Body of pancreas (tissue), 4 donors: ENCODE results near the gene FAM114A1.

ENCODE experiments used
- POLR2A ChIP-seq, 3 donors: fragments of 450-650 bp; IDR thresholded peaks; one replicate each; pipeline ENCODE4 v1.6.1; 2016; ENCODE audit warnings: antibody characterized with exemption in 3 of 3, mild to moderate bottlenecking in 2 of 3
- TF ChIP-seq, protein P1 (sequence below), 7 experiments: fragments of 450-650 bp in 4 of 7; fragments of 200-600 bp in 3 of 7; sonication (generic) in 3 of 7; IDR thresholded peaks; one replicate each; pipeline ENCODE4 v1.5.1; 2016 to 2019; ENCODE audit warnings: antibody characterized with exemption in 7 of 7

DNA sequence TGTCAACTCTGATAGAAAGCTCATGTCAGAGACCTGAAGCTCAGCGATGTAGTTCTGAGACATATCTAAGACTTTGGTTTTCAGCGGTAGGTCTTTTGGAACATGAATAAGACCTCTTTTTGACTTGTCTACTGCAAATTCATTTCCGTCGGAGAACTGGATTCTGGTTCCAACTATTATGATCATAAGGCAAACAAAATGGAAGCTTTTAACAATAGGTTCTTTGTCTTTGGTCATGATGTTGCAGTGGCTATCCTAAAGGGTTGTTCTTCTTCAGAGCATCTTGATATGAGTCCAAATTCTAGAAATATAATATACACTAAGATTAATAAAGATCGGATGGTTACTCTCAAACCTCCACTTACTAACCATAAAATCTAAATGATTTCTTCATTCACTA, 38.4 kb upstream of the FAM114A1 start:
- TF ChIP-seq POLR2A (IDR thresholded peaks at IDR 0.05): no peak
- TF ChIP-seq, protein P1, sequence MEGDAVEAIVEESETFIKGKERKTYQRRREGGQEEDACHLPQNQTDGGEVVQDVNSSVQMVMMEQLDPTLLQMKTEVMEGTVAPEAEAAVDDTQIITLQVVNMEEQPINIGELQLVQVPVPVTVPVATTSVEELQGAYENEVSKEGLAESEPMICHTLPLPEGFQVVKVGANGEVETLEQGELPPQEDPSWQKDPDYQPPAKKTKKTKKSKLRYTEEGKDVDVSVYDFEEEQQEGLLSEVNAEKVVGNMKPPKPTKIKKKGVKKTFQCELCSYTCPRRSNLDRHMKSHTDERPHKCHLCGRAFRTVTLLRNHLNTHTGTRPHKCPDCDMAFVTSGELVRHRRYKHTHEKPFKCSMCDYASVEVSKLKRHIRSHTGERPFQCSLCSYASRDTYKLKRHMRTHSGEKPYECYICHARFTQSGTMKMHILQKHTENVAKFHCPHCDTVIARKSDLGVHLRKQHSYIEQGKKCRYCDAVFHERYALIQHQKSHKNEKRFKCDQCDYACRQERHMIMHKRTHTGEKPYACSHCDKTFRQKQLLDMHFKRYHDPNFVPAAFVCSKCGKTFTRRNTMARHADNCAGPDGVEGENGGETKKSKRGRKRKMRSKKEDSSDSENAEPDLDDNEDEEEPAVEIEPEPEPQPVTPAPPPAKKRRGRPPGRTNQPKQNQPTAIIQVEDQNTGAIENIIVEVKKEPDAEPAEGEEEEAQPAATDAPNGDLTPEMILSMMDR (IDR thresholded peaks at IDR 0.05): no peak
